ENCODE measurements around the gene PACSIN1. TPM values are rescaled to one million over a fixed set of nuclear protein-coding genes. Genes with fewer than 3 reads are reported as not detected.

Gene PACSIN1
- total RNA-seq, 4 donors from 2014 or later: 0.11 to 0.40 TPM; not detected in 2

GRCh38 chr6:34561227-34561530, 95.3 kb downstream of the PACSIN1 start:
- Histone ChIP-seq H3K9me3 (peaks cover 5% of the 10 kb centered on the region), H3K4me3 (no peak overlapping the region), H3K36me3 (no peaks in the 10 kb centered on the region), H3K4me1 (no peaks in the 10 kb centered on the region), H3K27me3 (peaks cover 6% of the 10 kb centered on the region), H3K27ac (no peak overlapping the region)
- no peak for DNase-seq (ENCODE audit: low spot score in 2 of 2)
- TF ChIP-seq POLR2AphosphoS5 (IDR thresholded peaks at IDR 0.05) (no peak), POLR2A (IDR thresholded peaks at IDR 0.05) (no peak), EP300 (IDR thresholded peaks at IDR 0.05) (no peak)
- TF ChIP-seq, protein P1, sequence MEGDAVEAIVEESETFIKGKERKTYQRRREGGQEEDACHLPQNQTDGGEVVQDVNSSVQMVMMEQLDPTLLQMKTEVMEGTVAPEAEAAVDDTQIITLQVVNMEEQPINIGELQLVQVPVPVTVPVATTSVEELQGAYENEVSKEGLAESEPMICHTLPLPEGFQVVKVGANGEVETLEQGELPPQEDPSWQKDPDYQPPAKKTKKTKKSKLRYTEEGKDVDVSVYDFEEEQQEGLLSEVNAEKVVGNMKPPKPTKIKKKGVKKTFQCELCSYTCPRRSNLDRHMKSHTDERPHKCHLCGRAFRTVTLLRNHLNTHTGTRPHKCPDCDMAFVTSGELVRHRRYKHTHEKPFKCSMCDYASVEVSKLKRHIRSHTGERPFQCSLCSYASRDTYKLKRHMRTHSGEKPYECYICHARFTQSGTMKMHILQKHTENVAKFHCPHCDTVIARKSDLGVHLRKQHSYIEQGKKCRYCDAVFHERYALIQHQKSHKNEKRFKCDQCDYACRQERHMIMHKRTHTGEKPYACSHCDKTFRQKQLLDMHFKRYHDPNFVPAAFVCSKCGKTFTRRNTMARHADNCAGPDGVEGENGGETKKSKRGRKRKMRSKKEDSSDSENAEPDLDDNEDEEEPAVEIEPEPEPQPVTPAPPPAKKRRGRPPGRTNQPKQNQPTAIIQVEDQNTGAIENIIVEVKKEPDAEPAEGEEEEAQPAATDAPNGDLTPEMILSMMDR (IDR thresholded peaks at IDR 0.05): no peak
- WGBS: 100% methylated on average over 1 of the region's 2 CpGs

DNA sequence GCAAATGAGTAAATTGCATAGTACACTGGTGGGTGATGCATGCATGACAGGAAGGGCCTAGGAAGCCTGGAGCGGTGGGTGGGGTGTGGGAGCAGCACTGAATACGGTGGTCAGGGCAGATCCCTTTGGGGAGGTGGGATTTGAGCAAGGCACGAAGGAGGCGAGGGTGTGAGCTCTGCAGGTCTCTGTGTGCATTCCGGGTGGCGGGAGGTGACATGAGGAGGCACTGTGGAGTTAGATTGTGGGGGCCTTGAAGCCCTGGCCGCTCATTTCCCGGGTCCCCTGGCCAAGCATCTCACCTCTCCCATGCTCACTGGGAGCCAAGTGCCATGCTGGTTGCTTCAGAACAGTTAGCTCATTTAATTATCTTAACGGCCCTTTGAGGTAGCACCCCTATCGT, 96.5 kb downstream of the PACSIN1 start:
- 86% methylated on average over 10 of the region's 10 CpGs for WGBS
- Histone ChIP-seq H3K27ac (no peak overlapping the region), H3K4me3 (no peak overlapping the region), H3K4me1 (no peaks in the 10 kb centered on the region), H3K36me3 (no peaks in the 10 kb centered on the region), H3K9me3 (peaks cover 5% of the 10 kb centered on the region), H3K27me3 (peaks cover 11% of the 10 kb centered on the region)
- DNase-seq (ENCODE audit: low spot score in 2 of 2): no peak
- TF ChIP-seq POLR2AphosphoS5 (IDR thresholded peaks at IDR 0.05): no peak
- TF ChIP-seq POLR2A (IDR thresholded peaks at IDR 0.05): no peak
- TF ChIP-seq, protein P1 (IDR thresholded peaks at IDR 0.05): no peak
- TF ChIP-seq EP300 (IDR thresholded peaks at IDR 0.05): no peak

GRCh38 chr6:34562861-34563512, 97.1 kb downstream of the PACSIN1 start:
- TF ChIP-seq EP300 (IDR thresholded peaks at IDR 0.05): no peak
- TF ChIP-seq POLR2A (IDR thresholded peaks at IDR 0.05): no peak
- no peak for TF ChIP-seq POLR2AphosphoS5 (IDR thresholded peaks at IDR 0.05)
- TF ChIP-seq, protein P1 (IDR thresholded peaks at IDR 0.05): no peak
- Histone ChIP-seq H3K4me1 (no peaks in the 10 kb centered on the region), H3K36me3 (no peaks in the 10 kb centered on the region), H3K27ac (no peak overlapping the region), H3K9me3 (peaks cover 3% of the 10 kb centered on the region), H3K27me3 (peaks cover 11% of the 10 kb centered on the region), H3K4me3 (no peak overlapping the region)
- DNase-seq (ENCODE audit: low spot score in 2 of 2): no peak
- WGBS: 86% methylated on average over 7 of the region's 15 CpGs

- Histone ChIP-seq H3K4me3 (no peak overlapping the region), H3K9me3 (no peaks in the 10 kb centered on the region), H3K27ac (no peak overlapping the region), H3K36me3 (no peaks in the 10 kb centered on the region), H3K4me1 (no peaks in the 10 kb centered on the region), H3K27me3 (peaks cover 11% of the 10 kb centered on the region)
- no peak for DNase-seq (ENCODE audit: low spot score in 2 of 2)
- TF ChIP-seq EP300 (IDR thresholded peaks at IDR 0.05) (no peak), POLR2A (IDR thresholded peaks at IDR 0.05) (no peak), POLR2AphosphoS5 (IDR thresholded peaks at IDR 0.05) (no peak)
- TF ChIP-seq, protein P1 (IDR thresholded peaks at IDR 0.05): no peak
- WGBS: 90% methylated on average over 7 of the region's 7 CpGs
These were observed 97.6 kb downstream of the PACSIN1 start for GRCh38 chr6:34563513-34563870.

DNA sequence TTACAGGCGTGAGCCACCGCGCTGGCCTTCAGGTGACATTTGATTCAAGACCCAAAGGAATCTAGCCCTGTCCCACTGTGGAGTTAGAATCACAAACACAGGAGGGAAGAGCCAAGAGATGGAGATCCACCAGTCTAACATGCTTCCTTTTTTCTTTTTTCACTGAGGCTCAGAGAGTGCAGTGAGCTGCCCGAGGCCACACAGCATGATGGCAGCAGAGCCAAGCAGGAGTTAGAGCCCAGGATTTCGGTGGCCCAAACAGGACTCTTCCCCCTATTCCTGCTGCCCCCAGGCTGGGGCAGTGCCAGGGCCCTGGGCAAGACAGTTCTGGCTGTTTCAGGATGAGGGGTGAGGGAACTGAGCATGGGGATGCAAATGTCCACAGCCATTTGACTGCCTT, 98.3 kb downstream of the PACSIN1 start:
- H3K4me3 ChIP-seq: no peak overlapping the region
- 90% methylated on average over 5 of the region's 5 CpGs for WGBS
- H3K4me1 ChIP-seq: no peaks in the 10 kb centered on the region
- no peak for DNase-seq (ENCODE audit: low spot score in 2 of 2)
- H3K36me3 ChIP-seq: no peaks in the 10 kb centered on the region
- TF ChIP-seq POLR2A (IDR thresholded peaks at IDR 0.05) (no peak), POLR2AphosphoS5 (IDR thresholded peaks at IDR 0.05) (no peak), EP300 (IDR thresholded peaks at IDR 0.05) (no peak)
- TF ChIP-seq, protein P1 (IDR thresholded peaks at IDR 0.05): no peak
- peaks cover 18% of the 10 kb centered on the region for H3K27me3 ChIP-seq
- H3K9me3 ChIP-seq: no peaks in the 10 kb centered on the region
- no peak overlapping the region for H3K27ac ChIP-seq
